ENCODE results near the gene OSBPL2. TPM values are rescaled to one million over a fixed set of nuclear protein-coding genes. Genes with fewer than 3 reads are reported as not detected.

OSBPL2 gene
- total RNA-seq, 1 experiment from 2014 or later, result 49.5 TPM

GRCh38 chr20:62302341-62303061 lies 64.2 kb downstream of the OSBPL2 start, which contains the start of gene ADRM1 (continued):
- no peak for TF ChIP-seq ZNF512 (CRISPR knock-in tag; IDR thresholded peaks at IDR 0.05; ENCODE audit: borderline replicate concordance)
- TF ChIP-seq NFE2L1 (CRISPR knock-in tag; IDR thresholded peaks at IDR 0.05), result peak; percentile 99
- TF ChIP-seq CREM (CRISPR knock-in tag; IDR thresholded peaks at IDR 0.05), result no peak; the same call in 1 of the 2 replicates
- TF ChIP-seq JUN (CRISPR knock-in tag; IDR thresholded peaks at IDR 0.05), result no peak
- no peak for TF ChIP-seq ZNF396 (CRISPR knock-in tag; IDR thresholded peaks at IDR 0.05; ENCODE audit: borderline replicate concordance)
- peak; percentile 73 for TF ChIP-seq CTCF (IDR thresholded peaks at IDR 0.05)
- no peak for TF ChIP-seq JAZF1 (CRISPR knock-in tag; IDR thresholded peaks at IDR 0.05)
- TF ChIP-seq GTF2I (CRISPR knock-in tag; conservative IDR thresholded peaks at IDR 0.05), result no peak
- TF ChIP-seq GABPB1 (CRISPR knock-in tag; IDR thresholded peaks at IDR 0.05), result peak; percentile 83
- no peak for TF ChIP-seq AFF4 (CRISPR knock-in tag; IDR thresholded peaks at IDR 0.05; ENCODE audit: borderline replicate concordance)
- TF ChIP-seq E2F5 (CRISPR knock-in tag; IDR thresholded peaks at IDR 0.05), result peak; percentile 19; the same call in 1 of the 2 replicates
- TF ChIP-seq ATF6 (CRISPR knock-in tag; IDR thresholded peaks at IDR 0.05), result no peak
- TF ChIP-seq SMAD4 (CRISPR knock-in tag; IDR thresholded peaks at IDR 0.05), result no peak
- no peak for TF ChIP-seq SMAD3 (CRISPR knock-in tag; IDR thresholded peaks at IDR 0.05; ENCODE audit: borderline replicate concordance)
- TF ChIP-seq IRF2 (CRISPR knock-in tag; IDR thresholded peaks at IDR 0.05; ENCODE audit: borderline replicate concordance, low read depth), result no peak
- TF ChIP-seq NR3C1 (CRISPR knock-in tag; conservative IDR thresholded peaks at IDR 0.05; ENCODE audit: low read depth), result no peak
- peak; percentile 85 for TF ChIP-seq SP1 (CRISPR knock-in tag; conservative IDR thresholded peaks at IDR 0.05)
- TF ChIP-seq ATF2 (CRISPR knock-in tag; IDR thresholded peaks at IDR 0.05; ENCODE audit: borderline replicate concordance, low read depth), result no peak
- TF ChIP-seq FOXJ3 (CRISPR knock-in tag; IDR thresholded peaks at IDR 0.05; ENCODE audit: borderline replicate concordance), result no peak
- TF ChIP-seq ELF4 (CRISPR knock-in tag; IDR thresholded peaks at IDR 0.05; ENCODE audit: low read depth), result no peak
- no peak for TF ChIP-seq SOX15 (CRISPR knock-in tag; IDR thresholded peaks at IDR 0.05)
- peak; percentile 51; the same call in 1 of the 2 replicates for TF ChIP-seq TEAD1 (CRISPR knock-in tag; IDR thresholded peaks at IDR 0.05)
- TF ChIP-seq NFYB (CRISPR knock-in tag; conservative IDR thresholded peaks at IDR 0.05; ENCODE audit: low read depth), result peak; percentile 88
- TF ChIP-seq USF1 (CRISPR knock-in tag; IDR thresholded peaks at IDR 0.05), result no peak
- TF ChIP-seq OVOL2 (CRISPR knock-in tag; IDR thresholded peaks at IDR 0.05; ENCODE audit: borderline replicate concordance), result no peak
- TF ChIP-seq FOXP1 (CRISPR knock-in tag; IDR thresholded peaks at IDR 0.05; ENCODE audit: borderline replicate concordance), result no peak
- TF ChIP-seq ATF3 (CRISPR knock-in tag; conservative IDR thresholded peaks at IDR 0.05), result no peak

Data from WTC11 (cell line).